ENCODE measurements around the gene ALOX12B. TPM values are rescaled to one million over a fixed set of nuclear protein-coding genes. Genes with fewer than 3 reads are reported as not detected.

Gene ALOX12B
- total RNA-seq, 6 experiments from 2014 or later = not detected

GRCh38 chr17:8128125-8128784 is 40.7 kb upstream of the ALOX12B start:
- TF ChIP-seq CTCF (IDR thresholded peaks at IDR 0.05) (no peak), POLR2A (IDR thresholded peaks at IDR 0.05) (no peak)
- intact Hi-C loops (cut with DNase I) = no loop called here
- ATAC-seq (no peak), DNase-seq (no peak)
- no peak overlapping the region for H3K27ac ChIP-seq
- H3K4me1 ChIP-seq = peaks cover 0 to 35% (median 11%) of the 10 kb centered on the region in 4 donors
- H3K9me3 ChIP-seq = no peaks in the 10 kb centered on the region
- peaks cover 0 to 21% of the 10 kb centered on the region in 2 donors for H3K27me3 ChIP-seq
- WGBS (ENCODE audit: insufficient coverage, low coverage, low lambda C conversion rate, missing lambda C conversion rate) = 71% methylated on average over 9 of the region's 14 CpGs
- H3K4me3 ChIP-seq = no peak overlapping the region
- H3K36me3 ChIP-seq = no peaks in the 10 kb centered on the region

GRCh38 chr17:8126491-8127066 is 39.1 kb upstream of the ALOX12B start:
- ATAC-seq (peak; percentile 44 to 61 (median 60)), DNase-seq (no peak)
- 1% methylated on average over 45 of the region's 45 CpGs for WGBS (ENCODE audit: insufficient coverage, low coverage, low lambda C conversion rate, missing lambda C conversion rate)
- Histone ChIP-seq H3K27ac (no peak overlapping the region), H3K27me3 (peaks cover 0 to 32% of the 10 kb centered on the region in 2 donors), H3K9me3 (no peaks in the 10 kb centered on the region), H3K4me3 (peak overlapping the region; percentile 36 to 52 (median 39)), H3K36me3 (no peaks in the 10 kb centered on the region), H3K4me1 (peaks cover 0 to 49% (median 14%) of the 10 kb centered on the region in 4 donors)
- TF ChIP-seq POLR2A (IDR thresholded peaks at IDR 0.05) = no peak
- TF ChIP-seq CTCF (IDR thresholded peaks at IDR 0.05) = no peak
- intact Hi-C loops (cut with DNase I) = no loop called here

- Histone ChIP-seq H3K27ac (no peak overlapping the region), H3K27me3 (peaks cover 0 to 37% of the 10 kb centered on the region in 2 donors), H3K4me3 (peak overlapping the region; percentile 36 to 52 (median 39)), H3K4me1 (peaks cover 0 to 55% (median 17%) of the 10 kb centered on the region in 4 donors), H3K36me3 (no peaks in the 10 kb centered on the region), H3K9me3 (no peaks in the 10 kb centered on the region)
- no peak for TF ChIP-seq CTCF (IDR thresholded peaks at IDR 0.05)
- WGBS (ENCODE audit: insufficient coverage, low coverage, low lambda C conversion rate, missing lambda C conversion rate) = 3% methylated on average over 34 of the region's 35 CpGs
- DNase-seq (no peak), ATAC-seq (peak in 3 of 4 donors; percentile 4 to 10 (median 4))
- intact Hi-C loops (cut with DNase I) = no loop called here
Observed at GRCh38 chr17:8125947-8126490, 38.5 kb upstream of the ALOX12B start.

GRCh38 chr17:8125154-8125946 is 37.8 kb upstream of the ALOX12B start:
- Histone ChIP-seq H3K4me1 (peaks cover 0 to 61% (median 17%) of the 10 kb centered on the region in 4 donors), H3K27ac (no peak overlapping the region), H3K4me3 (peak overlapping the region; percentile 36 to 52 (median 39)), H3K9me3 (no peaks in the 10 kb centered on the region), H3K36me3 (no peaks in the 10 kb centered on the region), H3K27me3 (peaks cover 0 to 41% of the 10 kb centered on the region in 2 donors)
- intact Hi-C loops (cut with DNase I) = no loop called here
- TF ChIP-seq POLR2A (IDR thresholded peaks at IDR 0.05) (no peak), CTCF (IDR thresholded peaks at IDR 0.05) (no peak)
- 2% methylated on average over 23 of the region's 40 CpGs for WGBS (ENCODE audit: insufficient coverage, low coverage, low lambda C conversion rate, missing lambda C conversion rate)
- ATAC-seq (peak; percentile 27 to 65 (median 61)), DNase-seq (peak in 2 of 3 donors; percentile 64 to 79)

All from right lobe of liver (tissue), 6 donors.